A549 (cell line): ENCODE data around the gene VDR. TPM values are rescaled to one million over a fixed set of nuclear protein-coding genes. Genes with fewer than 3 reads are reported as not detected.

ENCODE experiments used
- ATAC-seq, 2 experiments: fragments of 200-7000 bp in 1 of 2; fragments of >200 bp in 1 of 2; cut with Nextera tagmentation in 1 of 2; cut with Tn5 transposase in 1 of 2; 3 replicates each; pipeline versions ENCODE4 v1.8.0 to v1.9.1; 2018 to 2020; ENCODE audit warnings: mild to moderate bottlenecking in 1 of 2, moderate library complexity in 1 of 2
- CTCF ChIA-PET: fragments of 300-600 bp; sonication (Branson Sonifier 250); formaldehyde crosslinking; extraction: SDS; loops from one replicate; lab custom pipeline; 2021; ENCODE audit warnings: antibody characterized with exemption, inconsistent platforms; lab: Yijun Ruan, JAX
- POLR2A ChIA-PET: fragments of 350-600 bp; formaldehyde crosslinking; extraction: SDS; loops from one replicate; lab custom pipeline; 2021; ENCODE audit warnings: antibody characterized with exemption, inconsistent platforms; lab: Yijun Ruan, JAX
- DNase-seq, 2 experiments: peaks; one replicate each; pipeline versions ENCODE4 v3.0.0 to v3.0.0-alpha.2; 2011 to 2016; ENCODE audit warnings: low read depth in 1 of 2, low spot score in 1 of 2
- FAIRE-seq: peaks from 2 replicates; lab custom pipeline; 2011; peaks lifted over from hg19 to GRCh38; lab: Jason Lieb, UNC
- H3K27ac ChIP-seq, 2 experiments: fragments of >200 bp; sonication (Bioruptor Twin); formaldehyde crosslinking; 3 replicates each; pipeline ENCODE4 v1.5.1; 2016 to 2017
- H3K4me1 ChIP-seq: fragments of >200 bp; sonication (Bioruptor Twin); formaldehyde crosslinking; 3 replicates; pipeline ENCODE4 v1.6.1; 2016
- H3K4me2 ChIP-seq: fragments of >200 bp; sonication (Bioruptor Twin); formaldehyde crosslinking; 3 replicates; pipeline ENCODE4 v1.6.1; 2016
- H3K4me3 ChIP-seq: fragments of >200 bp; sonication (Bioruptor Twin); formaldehyde crosslinking; 3 replicates; pipeline ENCODE4 v1.5.1; 2016
- H3K9me3 ChIP-seq: fragments of >200 bp; sonication (Bioruptor Twin); formaldehyde crosslinking; 3 replicates; pipeline ENCODE4 v1.6.1; 2016
- CEBPB ChIP-seq, 2 experiments: fragments of >200 bp in 1 of 2; sonication (Bioruptor Twin) in 1 of 2; formaldehyde crosslinking in 1 of 2; IDR thresholded peaks; 2 replicates each; pipeline ENCODE4 v1.6.1; 2012 to 2016
- CHD4 ChIP-seq: fragments of 200-600 bp; sonication (generic); IDR thresholded peaks from 2 replicates; pipeline ENCODE4 v1.6.1; 2016; ENCODE audit warnings: antibody characterized with exemption, mild to moderate bottlenecking, borderline replicate concordance
- EHMT2 ChIP-seq: fragments of 200-600 bp; sonication (generic); IDR thresholded peaks from 2 replicates; pipeline ENCODE4 v1.6.1; 2016; ENCODE audit warnings: antibody characterized with exemption, low read depth, mild to moderate bottlenecking, moderate library complexity
- GATA3 ChIP-seq: IDR thresholded peaks from 2 replicates; pipeline ENCODE4 v1.6.1; 2012; ENCODE audit warnings: borderline replicate concordance
- HES2 ChIP-seq: fragments of >200 bp; sonication (Bioruptor Twin); formaldehyde crosslinking; IDR thresholded peaks from 2 replicates; pipeline ENCODE4 v1.6.1; 2016
- JUN ChIP-seq, 2 experiments: fragments of >200 bp; sonication (Bioruptor Twin); formaldehyde crosslinking; IDR thresholded peaks; 2 replicates in 1 of 2; 3 replicates in 1 of 2; pipeline ENCODE4 v1.6.1; 2016 to 2017
- JUNB ChIP-seq: fragments of >200 bp; sonication (Bioruptor Twin); formaldehyde crosslinking; IDR thresholded peaks from 2 replicates; pipeline ENCODE4 v1.6.1; 2016
- KDM1A ChIP-seq: fragments of 200-600 bp; sonication (generic); IDR thresholded peaks from 2 replicates; pipeline ENCODE4 v1.6.1; 2016; ENCODE audit warnings: low read depth, mild to moderate bottlenecking
- KDM5A ChIP-seq: fragments of 200-600 bp; sonication (generic); IDR thresholded peaks from 2 replicates; pipeline ENCODE4 v1.6.1; 2016; ENCODE audit warnings: antibody characterized with exemption, mild to moderate bottlenecking
- NR3C1 ChIP-seq: fragments of >200 bp; sonication (Bioruptor Twin); formaldehyde crosslinking; IDR thresholded peaks from 3 replicates; pipeline ENCODE4 v1.6.1; 2017
- PHF8 ChIP-seq: fragments of 200-600 bp; sonication (generic); IDR thresholded peaks from 2 replicates; pipeline ENCODE4 v1.6.1; 2016; ENCODE audit warnings: low read depth, mild to moderate bottlenecking, antibody characterized with exemption, moderate library complexity, borderline replicate concordance
- POLR2AphosphoS2 ChIP-seq: conservative IDR thresholded peaks from 2 replicates; pipeline ENCODE4 v1.6.1; 2012; ENCODE audit warnings: low read length, improper control_type of control experiment, inconsistent platforms
- RAD21 ChIP-seq, 2 experiments: fragments of >200 bp in 1 of 2; sonication (Bioruptor Twin) in 1 of 2; formaldehyde crosslinking in 1 of 2; IDR thresholded peaks in 1 of 2; conservative IDR thresholded peaks in 1 of 2; 2 replicates in 1 of 2; 3 replicates in 1 of 2; pipeline ENCODE4 v1.6.1; 2012 to 2018; ENCODE audit warnings: inconsistent platforms in 1 of 2
- RARB ChIP-seq: fragments of 250-450 bp; sonication (Bioruptor Pico); IDR thresholded peaks from 2 replicates; pipeline ENCODE4 v1.8.0; 2021; ENCODE audit warnings: mild to moderate bottlenecking, moderate library complexity
- RCOR1 ChIP-seq: fragments of 150-350 bp; IDR thresholded peaks from 2 replicates; pipeline ENCODE4 v1.6.1; 2014; ENCODE audit warnings: antibody characterized with exemption, low read length, low read depth
- RFX5 ChIP-seq: fragments of 450-650 bp; IDR thresholded peaks from 2 replicates; pipeline ENCODE4 v1.7.1; 2014; ENCODE audit warnings: antibody characterized with exemption, mild to moderate bottlenecking, moderate library complexity
- RNF2 ChIP-seq: fragments of 200-600 bp; sonication (generic); IDR thresholded peaks from 2 replicates; pipeline ENCODE4 v1.6.1; 2016; ENCODE audit warnings: low read depth, mild to moderate bottlenecking, antibody characterized with exemption, moderate library complexity, borderline replicate concordance
- SMC3 ChIP-seq: fragments of >200 bp; sonication (Bioruptor Twin); formaldehyde crosslinking; IDR thresholded peaks from 3 replicates; pipeline ENCODE4 v1.6.1; 2018; ENCODE audit warnings: inconsistent platforms
- SREBF2 ChIP-seq: fragments of 450-650 bp; IDR thresholded peaks from 2 replicates; pipeline ENCODE4 v1.6.1; 2014; ENCODE audit warnings: mild to moderate bottlenecking, moderate library complexity
- ZSCAN20 ChIP-seq: fragments of 250-450 bp; sonication (Bioruptor Pico); IDR thresholded peaks from 2 replicates; pipeline ENCODE4 v1.8.0; 2022; ENCODE audit warnings: mild to moderate bottlenecking, moderate library complexity
- WGBS: methylation state at CpG from one replicate; pipeline ENCODE4 v1.1.6; 2017; ENCODE audit errors: missing lambda C conversion rate; 5-methylcytosine and 5-hydroxymethylcytosine counted together
- polyA plus RNA-seq, 4 experiments: library from polyadenylated mRNA; depleted of rRNA in 3 of 4; stranded (reverse); fragments of >200 nt; fragmentation: RNase III in 1 of 4; extraction: RNeasy Plus Mini Kit Qiagen cat#74134 plus additional on column Dnase treatment in 1 of 4; gene quantifications; 2 replicates in 3 of 4; 3 replicates in 1 of 4; pipeline ENCODE4 v1.2.3, GENCODE V29; 2011 to 2017
- TF ChIP-seq, protein P1 (sequence below): fragments of 250-450 bp; sonication (Bioruptor Pico); IDR thresholded peaks from 2 replicates; pipeline ENCODE4 v1.5.0; 2020; ENCODE audit warnings: low read depth, mild to moderate bottlenecking, moderate library complexity
- TF ChIP-seq, protein P2 (sequence below): fragments of 150-350 bp; IDR thresholded peaks from 2 replicates; pipeline ENCODE4 v1.6.1; 2014; ENCODE audit warnings: low read depth, mild to moderate bottlenecking, low read length
- TF ChIP-seq, protein P3 (sequence below): fragments of >200 bp; sonication (Bioruptor Twin); formaldehyde crosslinking; IDR thresholded peaks from 3 replicates; pipeline ENCODE4 v1.5.1; 2016

VDR gene
- polyA plus RNA-seq, 2 of the 4 experiments (the other 2 are of a cell fraction): 1.9 to 2.1 TPM

DNA sequence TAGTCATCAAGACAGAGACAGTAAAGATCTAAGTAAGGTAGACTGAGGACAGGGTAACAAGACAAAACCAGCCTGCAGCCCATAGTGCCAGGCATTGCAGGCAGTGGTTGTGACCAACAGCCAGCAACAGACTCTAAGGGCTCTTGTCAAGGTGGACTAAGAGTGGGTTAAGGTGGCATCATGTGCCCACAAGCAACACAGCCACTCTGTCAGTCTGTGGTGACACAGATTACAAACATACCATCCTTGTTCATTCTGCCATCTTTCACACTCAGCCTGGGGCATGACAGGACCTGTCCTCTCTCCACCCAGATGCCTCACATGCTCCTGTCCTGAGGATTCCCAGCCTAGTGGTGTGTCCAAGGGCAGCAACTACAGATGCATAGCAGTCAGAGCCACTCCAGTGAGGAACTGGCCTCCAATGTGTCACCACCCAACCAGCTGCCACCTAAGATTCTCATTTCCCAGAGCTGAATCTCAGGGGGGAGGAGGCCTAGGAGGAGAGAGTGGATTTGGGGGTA, 28.3 kb downstream of the VDR start:
- Histone ChIP-seq H3K9me3 (no peaks in the 10 kb centered on the region), H3K4me3 (no peak overlapping the region), H3K4me1 (no peaks in the 10 kb centered on the region), H3K27ac (no peak overlapping the region), H3K4me2 (no peak overlapping the region)
- CTCF ChIA-PET: no interaction called here
- FAIRE-seq (no peak), ATAC-seq (no peak), DNase-seq (no peak)
- no peak for TF ChIP-seq PHF8
- TF ChIP-seq ZSCAN20 (CRISPR knock-in tag): no peak
- POLR2A ChIA-PET: no interaction called here

DNA sequence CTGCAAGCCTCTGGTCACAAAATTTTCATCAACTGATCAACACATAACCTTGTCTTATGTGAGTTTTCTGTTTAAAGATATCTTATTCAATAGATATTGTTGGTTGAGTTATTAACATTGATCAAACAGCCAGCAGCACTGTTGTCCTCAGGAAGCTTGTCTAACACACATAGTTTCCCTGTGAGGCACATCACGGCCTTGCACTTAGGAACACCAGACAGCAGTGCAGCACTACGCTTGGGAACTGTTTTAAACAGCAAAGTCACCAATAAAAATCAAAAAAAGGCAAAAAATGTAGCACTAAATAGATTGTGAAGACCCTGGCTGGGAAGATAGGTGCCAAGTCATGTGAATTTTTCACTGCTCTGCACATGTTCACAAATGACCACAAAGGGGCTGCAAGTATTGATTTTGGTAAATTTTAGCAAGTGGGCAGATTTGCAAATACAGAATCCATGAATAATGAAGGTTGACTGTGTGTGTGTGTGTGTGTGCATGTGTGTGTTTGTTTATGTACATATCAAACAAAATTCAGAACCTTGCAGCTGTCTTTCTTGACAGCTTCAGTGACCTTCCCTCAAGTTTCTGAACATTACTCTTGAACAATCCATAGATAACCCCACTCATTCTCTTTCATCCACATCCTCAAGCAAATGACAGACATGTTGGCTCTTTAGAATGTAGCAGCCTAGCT, 28.9 kb downstream of the VDR start:
- TF ChIP-seq EHMT2 (no peak), CEBPB (IDR thresholded peaks at IDR 0.05) (no peak)
- POLR2A ChIA-PET: no interaction called here
- FAIRE-seq: no peak

DNA sequence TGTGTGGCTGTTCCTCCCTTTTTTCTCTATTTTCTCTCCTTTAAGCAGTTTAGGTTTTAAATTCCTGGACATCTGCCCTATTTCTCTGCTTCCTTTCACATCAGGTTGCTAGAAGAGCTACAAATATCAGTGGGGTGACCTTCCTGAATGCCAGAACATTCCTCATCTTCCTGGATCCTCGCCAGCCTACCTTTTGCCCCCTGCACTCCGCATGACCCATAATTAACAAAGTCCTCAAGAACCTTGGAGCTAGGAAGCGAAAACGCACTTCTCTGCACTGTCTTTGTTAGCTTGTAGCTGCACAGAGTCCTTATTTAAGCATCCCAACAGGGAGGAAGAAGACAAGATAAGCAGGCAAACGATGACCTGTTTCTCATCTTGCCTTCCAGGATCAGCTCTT, 30.5 kb downstream of the VDR start:
- no peaks in the 10 kb centered on the region for H3K9me3 ChIP-seq
- no peak for DNase-seq
- no peaks in the 10 kb centered on the region for H3K4me1 ChIP-seq
- CTCF ChIA-PET: interaction anchor here (0.6 to 2.5 kb wide), 6 partner anchors 9 to 1109 kb away, joined by 3 to 13 read pairs (median 4); no protein-coding TSS in a partner anchor
- POLR2A ChIA-PET: no interaction called here
- H3K27ac ChIP-seq: no peak overlapping the region
- TF ChIP-seq NR3C1 (no peak), GATA3 (no peak), RCOR1 (no peak), CHD4 (no peak), SREBF2 (no peak)
- TF ChIP-seq, protein P1, sequence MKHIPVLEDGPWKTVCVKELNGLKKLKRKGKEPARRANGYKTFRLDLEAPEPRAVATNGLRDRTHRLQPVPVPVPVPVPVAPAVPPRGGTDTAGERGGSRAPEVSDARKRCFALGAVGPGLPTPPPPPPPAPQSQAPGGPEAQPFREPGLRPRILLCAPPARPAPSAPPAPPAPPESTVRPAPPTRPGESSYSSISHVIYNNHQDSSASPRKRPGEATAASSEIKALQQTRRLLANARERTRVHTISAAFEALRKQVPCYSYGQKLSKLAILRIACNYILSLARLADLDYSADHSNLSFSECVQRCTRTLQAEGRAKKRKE (CRISPR knock-in tag): no peak
- no peak for ATAC-seq
- WGBS: 55% methylated on average over 5 of the region's 5 CpGs
- no peak overlapping the region for H3K4me2 ChIP-seq
- H3K4me3 ChIP-seq: no peak overlapping the region
- FAIRE-seq: no peak

More for the DNA sequence above, 28.9 kb downstream of the VDR start:
- CTCF ChIA-PET: interaction anchor here (2.5 kb wide), 1 partner anchor 38 kb away, joined by 13 read pairs; no protein-coding TSS in a partner anchor
- DNase-seq (no peak), ATAC-seq (no peak)
- Histone ChIP-seq H3K4me1 (no peaks in the 10 kb centered on the region), H3K9me3 (no peaks in the 10 kb centered on the region), H3K27ac (no peak overlapping the region), H3K4me3 (no peak overlapping the region), H3K4me2 (no peak overlapping the region)
- 38% methylated on average over 2 of the region's 2 CpGs for WGBS

DNA sequence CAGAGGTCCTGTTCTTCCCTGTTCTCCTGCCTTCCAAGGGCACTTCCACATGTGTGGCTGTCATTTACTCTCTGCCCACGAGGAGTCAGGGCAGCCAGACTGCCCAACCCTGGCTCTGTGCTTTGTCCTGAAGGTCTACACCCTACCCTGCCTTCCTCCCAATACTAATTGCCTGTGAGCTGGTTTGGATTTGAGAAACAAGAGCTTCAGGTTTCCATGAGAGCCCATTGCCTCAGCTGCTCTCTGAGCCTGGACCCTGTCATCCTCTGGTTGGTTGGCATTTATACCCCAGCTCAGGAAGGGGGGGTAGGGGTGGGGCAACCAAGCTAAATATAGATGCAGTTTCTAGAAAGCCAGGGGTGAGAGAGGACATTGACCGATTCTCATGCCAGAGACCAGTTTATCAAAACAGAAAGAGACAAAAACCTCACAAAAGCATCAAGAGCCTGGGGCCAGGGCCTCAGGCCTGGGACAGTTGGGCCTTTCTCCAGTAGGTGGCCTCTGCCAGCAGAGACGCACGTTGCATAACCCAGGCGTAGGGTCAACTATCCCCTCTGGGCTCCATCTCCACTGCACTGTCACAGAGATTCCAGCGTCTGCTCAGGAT, 34.5 kb downstream of the VDR start:
- no peaks in the 10 kb centered on the region for H3K4me1 ChIP-seq
- ChIA-PET POLR2A (no interaction called here), CTCF (interaction anchor here (0.6 to 4.9 kb wide), 22 partner anchors 9 to 307 kb away, joined by 3 to 16 read pairs (median 4); no protein-coding TSS in a partner anchor)
- no peak for FAIRE-seq
- WGBS: 60% methylated on average over 6 of the region's 6 CpGs
- H3K4me2 ChIP-seq: no peak overlapping the region
- DNase-seq: peak; percentile 34 to 40
- H3K4me3 ChIP-seq: no peak overlapping the region
- ATAC-seq: peak; percentile 80 to 90
- H3K27ac ChIP-seq: no peak overlapping the region
- no peaks in the 10 kb centered on the region for H3K9me3 ChIP-seq
- no peak for TF ChIP-seq JUN (IDR thresholded peaks at IDR 0.05)
- TF ChIP-seq KDM5A: no peak
- TF ChIP-seq RFX5: no peak
- TF ChIP-seq ZSCAN20 (CRISPR knock-in tag): no peak
- TF ChIP-seq KDM1A: no peak
- TF ChIP-seq SMC3: 0 out of 3 replicates have a peak, but pooled peaks have one; percentile 7
- no peak for TF ChIP-seq HES2
- TF ChIP-seq RNF2: no peak
- TF ChIP-seq, protein P2, sequence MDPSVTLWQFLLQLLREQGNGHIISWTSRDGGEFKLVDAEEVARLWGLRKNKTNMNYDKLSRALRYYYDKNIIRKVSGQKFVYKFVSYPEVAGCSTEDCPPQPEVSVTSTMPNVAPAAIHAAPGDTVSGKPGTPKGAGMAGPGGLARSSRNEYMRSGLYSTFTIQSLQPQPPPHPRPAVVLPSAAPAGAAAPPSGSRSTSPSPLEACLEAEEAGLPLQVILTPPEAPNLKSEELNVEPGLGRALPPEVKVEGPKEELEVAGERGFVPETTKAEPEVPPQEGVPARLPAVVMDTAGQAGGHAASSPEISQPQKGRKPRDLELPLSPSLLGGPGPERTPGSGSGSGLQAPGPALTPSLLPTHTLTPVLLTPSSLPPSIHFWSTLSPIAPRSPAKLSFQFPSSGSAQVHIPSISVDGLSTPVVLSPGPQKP: no peak
- no peak for TF ChIP-seq JUNB
- peak in 1 of 2 experiments; percentile 73; a peak in 2 of 4 replicates for TF ChIP-seq CEBPB (IDR thresholded peaks at IDR 0.05)
- no peak for TF ChIP-seq POLR2AphosphoS2
- TF ChIP-seq RAD21 (conservative IDR thresholded peaks at IDR 0.05 in 1 of 2, IDR thresholded peaks at IDR 0.05 in 1 of 2): peak in 1 of 2 experiments; percentile 6; a peak in 1 of 5 replicates
- TF ChIP-seq, protein P3, sequence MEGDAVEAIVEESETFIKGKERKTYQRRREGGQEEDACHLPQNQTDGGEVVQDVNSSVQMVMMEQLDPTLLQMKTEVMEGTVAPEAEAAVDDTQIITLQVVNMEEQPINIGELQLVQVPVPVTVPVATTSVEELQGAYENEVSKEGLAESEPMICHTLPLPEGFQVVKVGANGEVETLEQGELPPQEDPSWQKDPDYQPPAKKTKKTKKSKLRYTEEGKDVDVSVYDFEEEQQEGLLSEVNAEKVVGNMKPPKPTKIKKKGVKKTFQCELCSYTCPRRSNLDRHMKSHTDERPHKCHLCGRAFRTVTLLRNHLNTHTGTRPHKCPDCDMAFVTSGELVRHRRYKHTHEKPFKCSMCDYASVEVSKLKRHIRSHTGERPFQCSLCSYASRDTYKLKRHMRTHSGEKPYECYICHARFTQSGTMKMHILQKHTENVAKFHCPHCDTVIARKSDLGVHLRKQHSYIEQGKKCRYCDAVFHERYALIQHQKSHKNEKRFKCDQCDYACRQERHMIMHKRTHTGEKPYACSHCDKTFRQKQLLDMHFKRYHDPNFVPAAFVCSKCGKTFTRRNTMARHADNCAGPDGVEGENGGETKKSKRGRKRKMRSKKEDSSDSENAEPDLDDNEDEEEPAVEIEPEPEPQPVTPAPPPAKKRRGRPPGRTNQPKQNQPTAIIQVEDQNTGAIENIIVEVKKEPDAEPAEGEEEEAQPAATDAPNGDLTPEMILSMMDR: peak; percentile 23; the same call in 1 of the 3 replicates
- no peak for TF ChIP-seq RARB (CRISPR knock-in tag)
- TF ChIP-seq RCOR1: no peak
